SH-SY5Y (cell line): ENCODE measurements around the gene NBEA.

Source experiments
- GATA2 ChIP-seq: IDR thresholded peaks from 2 replicates; pipeline ENCODE4 v1.6.1; 2011; ENCODE audit warnings: mild to moderate bottlenecking, low read depth, low read length
- GATA3 ChIP-seq: IDR thresholded peaks from 2 replicates; pipeline ENCODE4 v1.6.1; 2011; ENCODE audit warnings: low read depth, mild to moderate bottlenecking, low read length, moderate library complexity

DNA sequence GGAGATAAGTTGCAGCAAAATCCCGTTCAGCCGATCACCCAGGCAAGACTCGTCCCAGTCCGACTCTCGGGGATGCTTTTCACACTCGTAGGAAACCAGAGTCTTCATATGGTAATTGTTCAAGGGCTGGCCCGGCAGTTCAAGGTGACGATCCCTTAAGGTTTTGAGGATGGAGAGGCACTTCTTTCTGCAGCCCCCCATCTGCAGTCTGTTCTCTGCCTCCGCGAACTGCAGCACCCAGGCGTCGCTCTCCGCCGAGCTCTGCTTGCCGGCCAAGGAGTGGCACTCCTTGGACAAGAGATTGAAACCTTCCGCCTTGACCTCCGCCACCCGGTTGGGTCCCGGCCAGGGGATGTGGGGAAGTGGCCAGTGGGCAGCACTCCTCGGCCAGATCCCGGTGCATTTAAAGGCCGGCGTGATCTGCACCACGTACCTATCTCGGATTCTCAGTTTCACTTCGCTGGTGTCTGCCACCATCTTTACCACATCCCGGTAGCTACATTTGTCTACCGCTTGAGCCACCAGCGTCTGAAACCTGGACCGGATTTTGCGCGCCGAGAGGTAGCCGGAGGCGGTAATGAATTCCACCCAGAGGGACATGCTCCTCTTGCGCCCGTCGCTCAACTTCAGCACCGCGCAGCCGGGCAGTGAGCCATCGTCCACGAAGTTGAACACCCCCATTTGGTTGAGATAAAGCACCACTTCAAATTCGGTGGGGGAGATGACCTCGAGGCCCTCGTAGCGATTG lies 533.3 kb downstream of the NBEA start:
- TF ChIP-seq GATA3, result no peak
- TF ChIP-seq GATA2, result no peak
